ENCODE results near the gene PCDHA1. TPM values are rescaled to one million over a fixed set of nuclear protein-coding genes. Genes with fewer than 3 reads are reported as not detected.

The PCDHA1 gene
- total and polyA plus RNA-seq, 3 experiments from 2014 or later, result not detected

GRCh38 chr5:140857177-140857986 is 71.4 kb downstream of the PCDHA1 start:
- Mint-ChIP-seq H3K27me3 (peaks cover 12 to 42% of the 10 kb centered on the region in 2 donors), H3K4me1 (no peaks in the 10 kb centered on the region), H3K27ac (no peak overlapping the region), H3K36me3 (no peaks in the 10 kb centered on the region), H3K4me3 (no peak overlapping the region), H3K9me3 (peaks cover 6 to 19% (median 15%) of the 10 kb centered on the region in 5 donors)
- DNase-seq, result no peak
- POLR2A ChIA-PET, result no interaction called here
- Histone ChIP-seq H3K36me3 (ENCODE audit: insufficient read depth, low read length) (no peaks in the 10 kb centered on the region), H3K4me3 (ENCODE audit: low read length) (no peak overlapping the region), H3K4me1 (ENCODE audit: insufficient read depth, low read length) (no peaks in the 10 kb centered on the region), H3K9me3 (ENCODE audit: low read length) (no peaks in the 10 kb centered on the region), H3K27ac (ENCODE audit: low read depth, low read length) (no peak overlapping the region), H3K27me3 (ENCODE audit: insufficient read depth, low read length, poor library complexity, severe bottlenecking) (no peaks in the 10 kb centered on the region)
- CTCF ChIA-PET, result no interaction called here

- H3K4me3 Mint-ChIP-seq, result no peak overlapping the region
- no peak overlapping the region for H3K27ac Mint-ChIP-seq
- peaks cover 12 to 38% of the 10 kb centered on the region in 2 donors for H3K27me3 Mint-ChIP-seq
- H3K4me1 Mint-ChIP-seq, result no peaks in the 10 kb centered on the region
- no peaks in the 10 kb centered on the region for H3K27me3 ChIP-seq (ENCODE audit: insufficient read depth, low read length, poor library complexity, severe bottlenecking)
- H3K4me1 ChIP-seq (ENCODE audit: insufficient read depth, low read length), result no peaks in the 10 kb centered on the region
- ChIA-PET CTCF (no interaction called here), POLR2A (no interaction called here)
- no peak overlapping the region for H3K4me3 ChIP-seq (ENCODE audit: low read length)
- no peak overlapping the region for H3K27ac ChIP-seq (ENCODE audit: low read depth, low read length)
- H3K36me3 ChIP-seq (ENCODE audit: insufficient read depth, low read length), result no peaks in the 10 kb centered on the region
- H3K36me3 Mint-ChIP-seq, result no peaks in the 10 kb centered on the region
- no peak for DNase-seq
- H3K9me3 Mint-ChIP-seq, result peaks cover 6 to 17% (median 15%) of the 10 kb centered on the region in 5 donors
- no peaks in the 10 kb centered on the region for H3K9me3 ChIP-seq (ENCODE audit: low read length)
Observed at GRCh38 chr5:140857987-140858240, 72.0 kb downstream of the PCDHA1 start.

GRCh38 chr5:140862441-140863295 is 76.7 kb downstream of the PCDHA1 start:
- Histone ChIP-seq H3K36me3 (ENCODE audit: insufficient read depth, low read length) (no peaks in the 10 kb centered on the region), H3K4me1 (ENCODE audit: insufficient read depth, low read length) (no peaks in the 10 kb centered on the region), H3K4me3 (ENCODE audit: low read length) (no peak overlapping the region), H3K9me3 (ENCODE audit: low read length) (no peaks in the 10 kb centered on the region), H3K27ac (ENCODE audit: low read depth, low read length) (no peak overlapping the region), H3K27me3 (ENCODE audit: insufficient read depth, low read length, poor library complexity, severe bottlenecking) (no peaks in the 10 kb centered on the region)
- no peaks in the 10 kb centered on the region for H3K4me1 Mint-ChIP-seq
- H3K27ac Mint-ChIP-seq, result no peak overlapping the region
- DNase-seq, result no peak
- POLR2A ChIA-PET, result no interaction called here
- H3K9me3 Mint-ChIP-seq, result peaks cover 0 to 20% (median 11%) of the 10 kb centered on the region in 5 donors
- H3K27me3 Mint-ChIP-seq, result peaks cover 12 to 28% of the 10 kb centered on the region in 2 donors
- no peak overlapping the region for H3K4me3 Mint-ChIP-seq
- H3K36me3 Mint-ChIP-seq, result no peaks in the 10 kb centered on the region
- CTCF ChIA-PET, result no interaction called here

- POLR2A ChIA-PET, result no interaction called here
- H3K27me3 Mint-ChIP-seq, result peaks cover 2 to 24% of the 10 kb centered on the region in 2 donors
- Histone ChIP-seq H3K27me3 (ENCODE audit: insufficient read depth, low read length, poor library complexity, severe bottlenecking) (no peaks in the 10 kb centered on the region), H3K27ac (ENCODE audit: low read depth, low read length) (no peak within 1 kb of the TSS), H3K9me3 (ENCODE audit: low read length) (no peaks in the 10 kb centered on the region), H3K4me3 (ENCODE audit: low read length) (no peak within 1 kb of the TSS), H3K4me1 (ENCODE audit: insufficient read depth, low read length) (no peaks in the 10 kb centered on the region), H3K36me3 (ENCODE audit: insufficient read depth, low read length) (no peaks in the 10 kb centered on the region)
- H3K4me3 Mint-ChIP-seq, result no peak within 1 kb of the TSS
- peaks cover 11 to 26% (median 14%) of the 10 kb centered on the region in 5 donors for H3K9me3 Mint-ChIP-seq
- no peak for DNase-seq
- H3K27ac Mint-ChIP-seq, result no peak within 1 kb of the TSS
- H3K36me3 Mint-ChIP-seq, result peaks cover 0 to 4% (median 0%) of the 10 kb centered on the region in 3 donors
- CTCF ChIA-PET, result no interaction called here
- H3K4me1 Mint-ChIP-seq, result no peaks in the 10 kb centered on the region
Observed at GRCh38 chr5:140868721-140869554, 83.0 kb downstream of the PCDHA1 start, which contains the start of gene PCDHA11. PCDHA11 (plus strand) TSS chr5:140868957; CDS start chr5:140869104, 147 bp downstream.

- ChIA-PET CTCF (no interaction called here), POLR2A (no interaction called here)
- H3K36me3 ChIP-seq (ENCODE audit: insufficient read depth, low read length), result no peaks in the 10 kb centered on the region
- Mint-ChIP-seq H3K4me1 (no peaks in the 10 kb centered on the region), H3K4me3 (no peak overlapping the region), H3K36me3 (peaks cover 0 to 8% (median 0%) of the 10 kb centered on the region in 3 donors), H3K9me3 (peaks cover 11 to 31% (median 14%) of the 10 kb centered on the region in 5 donors), H3K27me3 (peaks cover 2 to 26% of the 10 kb centered on the region in 2 donors), H3K27ac (no peak overlapping the region)
- H3K9me3 ChIP-seq (ENCODE audit: low read length), result no peaks in the 10 kb centered on the region
- H3K27me3 ChIP-seq (ENCODE audit: insufficient read depth, low read length, poor library complexity, severe bottlenecking), result no peaks in the 10 kb centered on the region
- H3K4me1 ChIP-seq (ENCODE audit: insufficient read depth, low read length), result no peaks in the 10 kb centered on the region
- no peak overlapping the region for H3K27ac ChIP-seq (ENCODE audit: low read depth, low read length)
- H3K4me3 ChIP-seq (ENCODE audit: low read length), result no peak overlapping the region
- DNase-seq, result no peak
Observed at GRCh38 chr5:140869555-140869886, 83.6 kb downstream of the PCDHA1 start.

GRCh38 chr5:140870221-140871201 is 84.6 kb downstream of the PCDHA1 start:
- Histone ChIP-seq H3K36me3 (ENCODE audit: insufficient read depth, low read length) (no peaks in the 10 kb centered on the region), H3K9me3 (ENCODE audit: low read length) (no peaks in the 10 kb centered on the region), H3K4me1 (ENCODE audit: insufficient read depth, low read length) (no peaks in the 10 kb centered on the region), H3K4me3 (ENCODE audit: low read length) (no peak overlapping the region), H3K27ac (ENCODE audit: low read depth, low read length) (no peak overlapping the region), H3K27me3 (ENCODE audit: insufficient read depth, low read length, poor library complexity, severe bottlenecking) (no peaks in the 10 kb centered on the region)
- Mint-ChIP-seq H3K4me1 (no peaks in the 10 kb centered on the region), H3K27ac (no peak overlapping the region), H3K36me3 (peaks cover 0 to 9% (median 0%) of the 10 kb centered on the region in 3 donors), H3K27me3 (peaks cover 10 to 30% of the 10 kb centered on the region in 2 donors), H3K4me3 (no peak overlapping the region), H3K9me3 (peaks cover 10 to 40% (median 22%) of the 10 kb centered on the region in 5 donors)
- ChIA-PET POLR2A (no interaction called here), CTCF (no interaction called here)
- no peak for DNase-seq
